ENCODE measurements around the gene BRD2.

Gene BRD2

DNA sequence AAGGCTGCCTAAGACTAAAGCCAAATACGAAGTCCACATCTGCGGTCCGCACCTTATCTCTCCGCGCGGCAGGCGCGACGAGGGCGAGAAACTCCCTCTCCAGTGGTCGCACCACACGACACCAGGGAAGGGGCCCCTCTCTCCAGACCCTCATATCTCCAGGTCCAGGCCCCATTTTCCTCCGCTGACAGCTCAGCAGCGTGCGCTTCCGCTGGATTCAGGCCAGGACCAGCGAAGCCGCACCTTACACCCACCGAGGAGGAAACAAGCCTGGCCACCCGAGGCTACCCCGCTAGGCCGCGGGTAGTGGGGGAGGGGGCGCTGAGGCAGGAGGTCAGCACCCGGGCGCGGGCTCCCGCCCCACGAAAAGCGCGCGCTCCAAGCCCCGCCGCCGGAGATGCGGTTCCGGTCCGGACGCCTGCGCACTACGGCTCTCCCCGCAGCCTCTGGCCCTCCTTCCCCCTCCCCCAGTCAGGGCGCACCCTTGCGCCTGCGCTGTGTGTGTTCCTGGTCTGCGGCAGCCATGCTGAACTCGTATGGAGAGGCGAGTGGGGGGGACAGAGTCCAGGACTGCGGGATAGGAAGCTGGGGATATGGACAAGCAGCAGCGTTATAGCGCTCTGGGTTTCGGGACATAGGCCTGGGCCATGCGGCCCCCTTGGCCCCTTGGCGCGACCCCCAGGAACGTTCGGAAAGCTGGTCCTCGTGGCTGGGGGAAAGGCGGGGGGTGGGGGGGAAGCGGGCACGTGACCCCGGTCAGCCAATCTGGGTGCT, at the start of gene BRD2:
Gene BRD2, plus strand, starts transcription at position 502 of the 774 bp plus-strand sequence. CDS start 4,305 bp downstream, outside the sequence.
- peaks cover 20% of the 10 kb centered on the region for H3K36me3 ChIP-seq (ENCODE audit: insufficient read depth, low read depth, low read length)
- peak within 1 kb of the TSS; percentile 100 for H3K27ac ChIP-seq (ENCODE audit: low read length)
- peak within 1 kb of the TSS; percentile 99 for H3K9ac ChIP-seq (ENCODE audit: low read depth, low read length)
- no peaks in the 10 kb centered on the region for H3K9me3 ChIP-seq (ENCODE audit: insufficient read depth, low read depth, low read length)
- H3K27me3 ChIP-seq (ENCODE audit: insufficient read depth, low read length) = no peaks in the 10 kb centered on the region
- peaks cover 8% of the 10 kb centered on the region for H3K4me1 ChIP-seq (ENCODE audit: insufficient read depth, low read length)
- H3K4me3 ChIP-seq (ENCODE audit: low read length) = peak within 1 kb of the TSS; percentile 85

DNA sequence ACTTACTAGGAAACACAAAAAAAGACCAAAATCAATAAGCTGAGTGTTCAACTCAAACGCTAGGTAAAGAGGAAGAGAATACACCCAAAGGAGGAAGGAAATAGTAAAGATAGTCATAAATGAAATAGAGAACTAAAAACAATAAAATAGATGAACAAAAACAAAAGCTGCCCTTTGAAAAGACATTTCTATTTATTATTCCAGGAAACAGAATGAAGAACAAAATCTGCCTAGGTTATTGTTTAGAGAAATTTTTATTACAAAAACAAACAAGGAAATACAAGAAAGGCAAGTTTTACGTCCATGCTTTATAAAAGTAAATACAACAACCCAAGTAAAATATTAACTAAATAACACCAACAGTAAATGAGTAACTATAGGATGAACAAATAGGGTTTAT, 47.7 kb upstream of the BRD2 start:
- no peak overlapping the region for H3K9ac ChIP-seq (ENCODE audit: low read depth, low read length)
- no peaks in the 10 kb centered on the region for H3K9me3 ChIP-seq (ENCODE audit: insufficient read depth, low read depth, low read length)
- H3K36me3 ChIP-seq (ENCODE audit: insufficient read depth, low read depth, low read length) = no peaks in the 10 kb centered on the region
- no peaks in the 10 kb centered on the region for H3K27me3 ChIP-seq (ENCODE audit: insufficient read depth, low read length)
- H3K27ac ChIP-seq (ENCODE audit: low read length) = no peak overlapping the region
- H3K4me3 ChIP-seq (ENCODE audit: low read length) = no peak overlapping the region
- H3K4me1 ChIP-seq (ENCODE audit: insufficient read depth, low read length) = no peaks in the 10 kb centered on the region

DNA sequence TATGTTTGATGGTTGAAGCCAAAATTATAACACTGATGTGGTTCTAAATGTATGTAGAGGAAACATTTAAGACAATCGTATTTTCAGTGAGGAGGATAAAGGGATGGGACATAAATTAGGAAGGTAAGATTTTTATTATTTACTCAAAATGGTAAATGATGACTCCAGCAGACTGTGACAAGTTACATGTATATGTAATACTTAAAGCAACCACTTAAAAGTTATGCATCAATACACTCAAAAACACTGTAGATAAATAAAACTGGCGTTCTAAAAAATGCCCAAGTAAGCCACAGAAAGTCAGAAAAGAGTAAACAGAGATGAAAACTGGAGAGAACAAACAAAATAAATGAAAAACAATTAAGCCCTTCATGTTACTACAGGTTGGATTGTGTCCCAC, 46.3 kb upstream of the BRD2 start:
- H3K4me3 ChIP-seq (ENCODE audit: low read length) = no peak overlapping the region
- H3K9me3 ChIP-seq (ENCODE audit: insufficient read depth, low read depth, low read length) = no peaks in the 10 kb centered on the region
- no peak overlapping the region for H3K9ac ChIP-seq (ENCODE audit: low read depth, low read length)
- H3K27ac ChIP-seq (ENCODE audit: low read length) = no peak overlapping the region
- H3K27me3 ChIP-seq (ENCODE audit: insufficient read depth, low read length) = no peaks in the 10 kb centered on the region
- no peaks in the 10 kb centered on the region for H3K36me3 ChIP-seq (ENCODE audit: insufficient read depth, low read depth, low read length)
- no peaks in the 10 kb centered on the region for H3K4me1 ChIP-seq (ENCODE audit: insufficient read depth, low read length)

DNA sequence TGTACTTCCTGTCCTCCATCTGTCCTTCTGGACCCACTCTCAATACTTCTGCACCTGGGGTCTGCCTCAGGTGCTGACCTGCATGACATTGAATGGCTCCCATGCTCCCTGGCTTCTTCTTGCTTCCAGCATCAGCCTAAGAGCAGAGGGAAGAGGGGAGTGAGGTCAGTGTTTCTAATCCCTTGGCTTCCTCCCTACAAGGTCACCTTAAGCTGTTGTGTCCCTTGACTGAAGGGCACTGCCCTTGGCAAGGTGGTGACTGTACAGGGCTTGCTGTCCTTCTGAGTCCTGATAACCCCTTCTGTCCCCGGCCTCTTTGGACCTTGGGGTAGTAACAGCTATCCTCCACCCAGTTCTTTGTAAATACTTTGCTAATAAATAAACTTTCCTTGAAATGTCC, 37.2 kb upstream of the BRD2 start:
- H3K27me3 ChIP-seq (ENCODE audit: insufficient read depth, low read length) = peaks cover 20% of the 10 kb centered on the region; the same call in 1 of the 2 replicates
- H3K4me1 ChIP-seq (ENCODE audit: insufficient read depth, low read length) = no peaks in the 10 kb centered on the region
- H3K27ac ChIP-seq (ENCODE audit: low read length) = no peak overlapping the region
- no peak overlapping the region for H3K4me3 ChIP-seq (ENCODE audit: low read length)
- H3K9me3 ChIP-seq (ENCODE audit: insufficient read depth, low read depth, low read length) = no peaks in the 10 kb centered on the region
- H3K36me3 ChIP-seq (ENCODE audit: insufficient read depth, low read depth, low read length) = no peaks in the 10 kb centered on the region
- H3K9ac ChIP-seq (ENCODE audit: low read depth, low read length) = no peak overlapping the region

DNA sequence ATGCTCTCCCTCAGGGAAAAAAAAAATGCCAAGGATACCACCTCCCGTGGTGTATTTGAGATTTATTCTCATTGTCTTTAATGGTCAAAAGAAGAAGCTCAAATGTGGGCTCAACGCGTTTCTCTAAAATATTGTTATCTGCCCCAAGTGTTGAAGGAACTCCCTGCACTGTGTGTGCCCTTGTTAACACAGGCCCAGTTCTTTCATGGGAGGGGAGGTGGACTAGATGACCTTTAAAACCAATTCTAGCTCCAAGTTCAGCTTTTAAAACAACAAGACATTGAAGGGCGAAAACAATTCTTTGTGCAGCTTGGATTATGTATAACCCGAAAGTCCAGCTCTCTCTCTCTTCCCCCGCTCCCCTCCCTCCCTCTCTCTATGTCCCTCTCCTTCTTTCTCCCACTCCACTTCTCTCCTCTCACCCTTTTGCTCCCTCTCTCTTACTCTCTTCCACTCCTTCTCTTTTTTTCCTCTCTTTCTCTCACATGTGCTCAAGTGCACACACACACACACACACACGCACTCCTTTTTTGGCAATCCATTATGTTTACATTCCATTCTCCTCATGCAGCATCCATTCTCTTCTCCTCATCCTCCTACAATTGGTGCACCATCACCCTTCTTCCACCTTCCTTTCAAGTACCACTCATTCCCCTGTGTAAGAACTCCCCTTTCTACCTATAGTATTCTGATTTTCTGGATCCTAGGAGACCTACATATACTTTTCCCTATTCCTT, 36.1 kb upstream of the BRD2 start:
- Histone ChIP-seq H3K36me3 (ENCODE audit: insufficient read depth, low read depth, low read length) (no peaks in the 10 kb centered on the region), H3K4me1 (ENCODE audit: insufficient read depth, low read length) (no peaks in the 10 kb centered on the region), H3K9ac (ENCODE audit: low read depth, low read length) (no peak overlapping the region), H3K27ac (ENCODE audit: low read length) (no peak overlapping the region), H3K4me3 (ENCODE audit: low read length) (no peak overlapping the region), H3K9me3 (ENCODE audit: insufficient read depth, low read depth, low read length) (no peaks in the 10 kb centered on the region), H3K27me3 (ENCODE audit: insufficient read depth, low read length) (peaks cover 28% of the 10 kb centered on the region; the same call in 1 of the 2 replicates)

DNA sequence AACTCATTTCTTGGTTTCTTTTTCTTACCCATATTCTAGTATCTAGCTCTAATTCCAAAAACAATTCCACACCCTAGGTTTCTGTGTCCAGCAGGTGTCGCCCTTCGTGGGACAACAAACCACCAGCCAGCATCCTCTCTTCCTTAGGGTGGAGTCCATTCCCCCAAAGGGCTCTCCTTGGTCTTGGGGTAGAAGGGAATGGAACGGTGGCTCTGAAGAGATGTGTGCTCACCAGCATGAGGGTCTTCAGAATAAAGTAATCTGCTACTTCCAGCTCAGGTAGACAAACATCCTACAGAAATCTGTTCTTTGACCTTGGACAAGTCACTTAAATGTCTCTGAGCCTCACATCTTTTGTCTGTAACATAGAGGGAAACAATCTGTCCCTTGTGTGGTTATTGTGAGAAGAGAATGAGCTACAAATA, 34.7 kb upstream of the BRD2 start:
- no peak overlapping the region for H3K4me3 ChIP-seq (ENCODE audit: low read length)
- H3K4me1 ChIP-seq (ENCODE audit: insufficient read depth, low read length) = no peaks in the 10 kb centered on the region
- no peaks in the 10 kb centered on the region for H3K36me3 ChIP-seq (ENCODE audit: insufficient read depth, low read depth, low read length)
- H3K9me3 ChIP-seq (ENCODE audit: insufficient read depth, low read depth, low read length) = no peaks in the 10 kb centered on the region
- H3K27ac ChIP-seq (ENCODE audit: low read length) = no peak overlapping the region
- H3K27me3 ChIP-seq (ENCODE audit: insufficient read depth, low read length) = peaks cover 28% of the 10 kb centered on the region; the same call in 1 of the 2 replicates
- no peak overlapping the region for H3K9ac ChIP-seq (ENCODE audit: low read depth, low read length)

DNA sequence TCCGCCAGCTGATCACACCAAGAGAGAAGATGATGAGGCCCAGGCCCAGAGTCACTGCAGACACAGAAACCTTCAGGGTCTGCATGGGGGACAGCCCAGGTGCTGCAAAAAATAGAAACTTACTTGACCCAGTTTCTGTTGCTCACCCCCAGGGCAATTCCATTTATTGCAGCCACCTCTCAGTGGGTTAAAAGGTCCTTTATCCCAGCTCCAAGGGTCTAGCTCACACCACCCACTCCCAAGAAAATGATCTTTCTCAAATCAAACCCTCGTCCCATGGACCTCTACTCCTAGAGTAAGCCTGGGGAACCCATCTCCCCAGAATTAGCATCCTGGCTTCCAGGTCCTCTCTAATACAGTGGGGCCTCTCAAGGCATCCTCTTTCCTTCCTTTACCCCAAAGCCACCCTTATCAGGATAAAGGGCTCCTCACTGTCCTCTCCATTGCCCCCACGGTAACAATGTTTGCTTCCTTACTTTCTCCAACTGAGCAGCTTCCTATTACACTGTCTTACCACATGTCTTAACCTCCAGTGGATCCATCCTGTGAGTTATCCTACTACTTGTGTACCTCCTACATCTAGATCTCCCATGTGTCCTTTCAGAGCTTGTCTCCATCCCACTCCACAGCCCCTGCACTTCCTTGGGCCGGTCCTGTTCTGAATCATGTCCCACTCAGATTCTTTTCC, 32.7 kb upstream of the BRD2 start:
- H3K27ac ChIP-seq (ENCODE audit: low read length) = no peak overlapping the region
- 0 out of 2 replicates have a peak, but pooled peaks cover 3% of the 10 kb centered on the region for H3K4me1 ChIP-seq (ENCODE audit: insufficient read depth, low read length)
- no peaks in the 10 kb centered on the region for H3K36me3 ChIP-seq (ENCODE audit: insufficient read depth, low read depth, low read length)
- no peak overlapping the region for H3K9ac ChIP-seq (ENCODE audit: low read depth, low read length)
- H3K9me3 ChIP-seq (ENCODE audit: insufficient read depth, low read depth, low read length) = no peaks in the 10 kb centered on the region
- H3K27me3 ChIP-seq (ENCODE audit: insufficient read depth, low read length) = peaks cover 21% of the 10 kb centered on the region; the same call in 1 of the 2 replicates
- no peak overlapping the region for H3K4me3 ChIP-seq (ENCODE audit: low read length)

DNA sequence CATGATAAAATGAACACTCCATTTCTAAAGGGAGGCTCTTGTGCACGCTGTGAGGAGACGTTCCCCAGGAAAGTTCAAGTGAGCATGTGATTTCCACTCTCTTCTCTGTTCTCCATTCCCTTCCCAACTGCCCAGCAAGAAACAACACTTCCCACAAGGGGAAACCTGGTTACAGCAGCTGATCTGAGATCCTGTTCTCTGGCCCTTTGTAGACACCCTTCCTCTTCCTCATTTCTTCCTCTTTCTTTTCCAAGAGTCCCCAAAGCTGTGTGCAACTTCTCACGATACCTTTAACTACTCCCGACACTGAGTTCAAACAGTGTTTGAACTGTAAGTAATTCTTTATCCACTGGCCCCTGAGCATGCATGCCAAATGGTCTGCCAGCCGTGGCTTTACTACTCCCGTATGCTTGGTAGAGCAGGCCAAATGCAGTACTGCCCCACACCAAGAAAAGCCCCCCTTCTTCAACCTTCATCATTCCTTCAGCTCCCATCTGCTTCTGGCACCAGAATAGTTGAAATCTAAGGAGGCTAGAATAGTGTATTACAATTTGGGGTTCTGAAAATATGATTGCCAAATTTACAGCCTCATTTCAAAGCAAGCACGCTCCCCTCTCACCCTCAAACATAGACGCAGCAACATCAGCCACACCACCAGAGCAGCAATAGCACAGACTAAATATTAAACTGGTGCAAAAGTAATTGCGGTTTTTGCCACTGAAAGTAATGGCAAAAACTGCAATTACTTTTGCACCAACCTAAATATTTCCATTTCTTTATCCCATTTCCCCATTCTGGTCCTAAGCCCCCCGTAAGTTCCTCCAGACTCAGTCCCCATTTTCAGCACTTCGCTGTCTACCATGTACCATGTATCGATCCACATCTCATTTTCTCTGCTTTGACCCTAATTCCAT, 31.9 kb upstream of the BRD2 start:
- Histone ChIP-seq H3K9ac (ENCODE audit: low read depth, low read length) (no peak overlapping the region), H3K36me3 (ENCODE audit: insufficient read depth, low read depth, low read length) (no peaks in the 10 kb centered on the region), H3K4me3 (ENCODE audit: low read length) (no peak overlapping the region), H3K27ac (ENCODE audit: low read length) (no peak overlapping the region), H3K4me1 (ENCODE audit: insufficient read depth, low read length) (peaks cover 3% of the 10 kb centered on the region; the same call in 1 of the 2 replicates), H3K27me3 (ENCODE audit: insufficient read depth, low read length) (peaks cover 21% of the 10 kb centered on the region; the same call in 1 of the 2 replicates), H3K9me3 (ENCODE audit: insufficient read depth, low read depth, low read length) (no peaks in the 10 kb centered on the region)

DNA sequence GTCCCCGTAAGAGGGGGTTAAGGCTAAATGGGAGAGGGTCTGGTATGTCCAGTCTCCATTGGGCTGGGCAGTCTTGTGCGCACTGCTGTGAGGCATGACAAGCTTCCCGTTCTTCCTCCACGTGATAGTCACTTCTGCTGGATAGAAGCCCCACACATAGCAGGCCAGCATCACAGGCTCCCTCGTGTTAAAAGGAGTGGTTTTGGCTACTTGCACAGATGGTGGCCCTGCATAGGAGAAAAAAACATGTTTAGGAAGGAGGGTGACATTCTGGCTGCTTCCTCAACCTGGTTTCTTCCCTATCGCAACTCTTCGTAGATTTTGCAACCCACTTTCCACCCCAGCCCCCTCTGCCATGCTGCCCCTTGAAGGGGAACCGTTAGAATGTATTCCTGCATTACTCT, 31.2 kb upstream of the BRD2 start:
- Histone ChIP-seq H3K9ac (ENCODE audit: low read depth, low read length) (no peak overlapping the region), H3K36me3 (ENCODE audit: insufficient read depth, low read depth, low read length) (no peaks in the 10 kb centered on the region), H3K4me1 (ENCODE audit: insufficient read depth, low read length) (peaks cover 3% of the 10 kb centered on the region; the same call in 1 of the 2 replicates), H3K27me3 (ENCODE audit: insufficient read depth, low read length) (peaks cover 21% of the 10 kb centered on the region; the same call in 1 of the 2 replicates), H3K4me3 (ENCODE audit: low read length) (no peak overlapping the region), H3K9me3 (ENCODE audit: insufficient read depth, low read depth, low read length) (no peaks in the 10 kb centered on the region), H3K27ac (ENCODE audit: low read length) (no peak overlapping the region)

DNA sequence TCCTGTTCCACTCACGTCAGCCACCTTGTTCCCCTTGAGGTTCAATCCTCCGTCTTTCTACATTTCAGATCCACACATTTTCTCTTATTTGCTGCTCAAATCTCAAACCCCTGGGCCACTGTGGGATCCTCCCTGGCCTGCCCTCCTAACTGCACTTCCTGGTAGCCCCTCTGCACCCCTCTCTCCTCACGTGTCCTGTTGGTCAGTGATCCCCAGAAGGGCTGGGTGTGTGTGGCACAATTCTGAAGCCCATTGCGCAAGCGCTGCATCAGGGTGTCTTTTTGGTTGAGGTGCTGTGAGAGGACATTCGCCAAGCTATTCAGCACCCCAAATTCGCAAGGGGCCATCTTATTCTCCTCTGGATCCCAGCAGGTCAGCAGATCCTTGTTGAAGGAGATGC, 29.9 kb upstream of the BRD2 start:
- Histone ChIP-seq H3K4me3 (ENCODE audit: low read length) (no peak overlapping the region), H3K27me3 (ENCODE audit: insufficient read depth, low read length) (peaks cover 21% of the 10 kb centered on the region; the same call in 1 of the 2 replicates), H3K9me3 (ENCODE audit: insufficient read depth, low read depth, low read length) (no peaks in the 10 kb centered on the region), H3K4me1 (ENCODE audit: insufficient read depth, low read length) (peaks cover 3% of the 10 kb centered on the region; the same call in 1 of the 2 replicates), H3K27ac (ENCODE audit: low read length) (no peak overlapping the region), H3K9ac (ENCODE audit: low read depth, low read length) (no peak overlapping the region), H3K36me3 (ENCODE audit: insufficient read depth, low read depth, low read length) (no peaks in the 10 kb centered on the region)

Data from iPS-20b (cell line).